ENCODE data around the gene CANX. TPM values are rescaled to one million over a fixed set of nuclear protein-coding genes. Genes with fewer than 3 reads are reported as not detected.

CANX gene
- total RNA-seq, 2 donors from 2014 or later = 572 to 714 TPM

- H3K27ac Mint-ChIP-seq = no peak overlapping the region
- DNase-seq (no peak), ATAC-seq (replicated peaks in 1 of 2) (no peak)
- H3K9me3 Mint-ChIP-seq = no peaks in the 10 kb centered on the region
- peaks cover 0 to 18% of the 10 kb centered on the region in 2 donors for H3K36me3 Mint-ChIP-seq (ENCODE audit: insufficient read depth in 2 of 2)
- H3K4me3 Mint-ChIP-seq = no peak overlapping the region
- peaks cover 40% of the 10 kb centered on the region for H3K4me1 Mint-ChIP-seq (ENCODE audit: low read depth)
- H3K27me3 Mint-ChIP-seq (ENCODE audit: low read depth) = no peaks in the 10 kb centered on the region
These were observed 48.1 kb downstream of the CANX start for GRCh38 chr5:179746872-179747271.

DNA sequence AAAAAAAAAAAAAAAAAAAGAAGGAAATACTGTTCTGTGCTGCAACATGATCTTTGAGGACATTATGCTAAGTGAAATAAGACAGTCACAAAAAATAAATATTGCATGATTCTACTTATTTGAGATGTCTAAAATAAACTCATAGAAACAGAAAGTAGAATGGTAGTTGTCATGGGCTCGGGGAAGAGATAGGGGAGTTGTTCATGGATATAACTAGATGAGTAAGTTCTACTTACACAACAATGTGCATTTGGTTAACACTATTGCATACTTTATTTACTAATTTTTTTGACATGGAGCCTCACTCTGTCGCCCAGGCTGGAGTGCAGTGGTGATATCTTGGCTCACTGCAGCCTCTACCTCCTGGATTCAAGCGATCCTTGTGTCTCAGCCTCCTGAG is 49.0 kb downstream of the CANX start:
- Mint-ChIP-seq H3K4me3 (no peak overlapping the region), H3K27ac (peak overlapping the region; percentile 65), H3K4me1 (ENCODE audit: low read depth) (peaks cover 43% of the 10 kb centered on the region), H3K9me3 (no peaks in the 10 kb centered on the region), H3K36me3 (ENCODE audit: insufficient read depth in 2 of 2) (peaks cover 0 to 20% of the 10 kb centered on the region in 2 donors), H3K27me3 (ENCODE audit: low read depth) (no peaks in the 10 kb centered on the region)
- DNase-seq (no peak), ATAC-seq (replicated peaks in 1 of 2) (no peak)

DNA sequence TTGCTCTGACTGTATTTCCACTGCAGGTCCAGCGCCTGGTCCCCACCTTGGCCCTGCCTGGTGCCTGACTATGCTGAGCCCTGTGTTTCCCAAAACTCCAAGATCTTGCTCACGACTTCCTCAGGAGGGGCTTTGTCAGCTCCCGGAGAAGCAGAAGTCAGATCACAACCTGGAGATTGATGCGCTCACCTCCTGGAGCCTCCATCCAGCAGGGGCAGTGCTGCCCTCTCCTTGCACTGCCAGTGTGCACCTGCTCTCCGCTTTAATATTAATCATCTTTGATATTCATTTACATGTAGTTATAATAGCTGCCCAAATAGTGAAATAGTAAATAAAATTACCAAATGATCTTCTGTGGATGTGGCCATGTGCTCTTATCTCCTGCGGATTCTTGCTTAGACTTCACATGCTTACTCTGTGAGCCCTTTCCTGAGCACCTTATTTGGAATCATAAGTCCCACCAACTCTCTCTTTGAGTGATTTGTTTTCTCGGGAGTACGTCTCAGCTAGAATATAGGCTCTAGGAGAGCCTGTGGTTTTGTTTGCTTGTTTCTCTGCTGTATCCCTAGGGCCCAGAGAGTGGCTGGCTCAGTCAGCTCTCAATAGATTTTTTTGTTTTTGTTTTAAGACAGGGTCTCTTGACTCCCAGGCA is 51.2 kb downstream of the CANX start:
- Mint-ChIP-seq H3K27ac (peak overlapping the region; percentile 77), H3K27me3 (ENCODE audit: low read depth) (no peaks in the 10 kb centered on the region), H3K4me1 (ENCODE audit: low read depth) (peaks cover 62% of the 10 kb centered on the region), H3K4me3 (no peak overlapping the region), H3K36me3 (ENCODE audit: insufficient read depth in 2 of 2) (peaks cover 0 to 15% of the 10 kb centered on the region in 2 donors), H3K9me3 (no peaks in the 10 kb centered on the region)
- ATAC-seq (replicated peaks in 1 of 2) (no peak), DNase-seq (no peak)

- DNase-seq (no peak), ATAC-seq (replicated peaks in 1 of 2) (no peak)
- H3K27ac Mint-ChIP-seq = no peak overlapping the region
- no peaks in the 10 kb centered on the region for H3K27me3 Mint-ChIP-seq (ENCODE audit: low read depth)
- H3K36me3 Mint-ChIP-seq (ENCODE audit: insufficient read depth in 2 of 2) = peaks cover 0 to 8% of the 10 kb centered on the region in 2 donors
- H3K4me3 Mint-ChIP-seq = peak overlapping the region; percentile 4 to 13
- peaks cover 57% of the 10 kb centered on the region for H3K4me1 Mint-ChIP-seq (ENCODE audit: low read depth)
- H3K9me3 Mint-ChIP-seq = no peaks in the 10 kb centered on the region
These were observed 55.2 kb downstream of the CANX start for GRCh38 chr5:179753971-179754370.

DNA sequence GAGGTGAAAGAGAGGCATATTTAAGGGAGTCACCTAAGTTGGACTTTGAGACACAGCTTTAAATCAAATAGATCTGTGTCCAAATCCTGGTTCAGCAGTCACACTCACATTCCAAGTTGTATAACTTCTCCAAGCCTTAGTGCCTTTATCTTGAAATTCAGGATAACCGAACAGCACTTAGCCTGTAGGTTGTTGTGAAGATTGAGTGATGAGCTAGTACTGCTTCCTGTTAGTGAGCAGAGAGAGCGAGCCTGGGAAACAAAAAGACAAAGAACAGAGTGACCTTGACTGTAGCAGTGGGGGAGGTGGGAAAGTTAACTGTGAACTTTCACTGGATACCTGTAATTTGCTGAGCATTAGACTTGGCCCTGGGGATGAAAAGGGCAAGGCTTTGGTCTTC is 56.3 kb downstream of the CANX start:
- ATAC-seq (replicated peaks in 1 of 2) (no peak), DNase-seq (no peak)
- H3K4me1 Mint-ChIP-seq (ENCODE audit: low read depth) = peaks cover 59% of the 10 kb centered on the region
- H3K27ac Mint-ChIP-seq = peak overlapping the region; percentile 86
- H3K27me3 Mint-ChIP-seq (ENCODE audit: low read depth) = no peaks in the 10 kb centered on the region
- peak overlapping the region in 1 of 2 donors; percentile 49 for H3K4me3 Mint-ChIP-seq
- no peaks in the 10 kb centered on the region for H3K9me3 Mint-ChIP-seq
- peaks cover 0 to 7% of the 10 kb centered on the region in 2 donors for H3K36me3 Mint-ChIP-seq (ENCODE audit: insufficient read depth in 2 of 2)

- peaks cover 72% of the 10 kb centered on the region for H3K4me1 Mint-ChIP-seq (ENCODE audit: low read depth)
- no peak for DNase-seq
- no peaks in the 10 kb centered on the region for H3K27me3 Mint-ChIP-seq (ENCODE audit: low read depth)
- H3K27ac Mint-ChIP-seq = peak overlapping the region; percentile 39
- H3K4me3 Mint-ChIP-seq = peak overlapping the region in 1 of 2 donors; percentile 56
- H3K9me3 Mint-ChIP-seq = no peaks in the 10 kb centered on the region
- peak; percentile 25 to 49 for ATAC-seq (replicated peaks in 1 of 2)
- H3K36me3 Mint-ChIP-seq (ENCODE audit: insufficient read depth in 2 of 2) = no peaks in the 10 kb centered on the region
These were observed 60.2 kb downstream of the CANX start for GRCh38 chr5:179758955-179759354.

DNA sequence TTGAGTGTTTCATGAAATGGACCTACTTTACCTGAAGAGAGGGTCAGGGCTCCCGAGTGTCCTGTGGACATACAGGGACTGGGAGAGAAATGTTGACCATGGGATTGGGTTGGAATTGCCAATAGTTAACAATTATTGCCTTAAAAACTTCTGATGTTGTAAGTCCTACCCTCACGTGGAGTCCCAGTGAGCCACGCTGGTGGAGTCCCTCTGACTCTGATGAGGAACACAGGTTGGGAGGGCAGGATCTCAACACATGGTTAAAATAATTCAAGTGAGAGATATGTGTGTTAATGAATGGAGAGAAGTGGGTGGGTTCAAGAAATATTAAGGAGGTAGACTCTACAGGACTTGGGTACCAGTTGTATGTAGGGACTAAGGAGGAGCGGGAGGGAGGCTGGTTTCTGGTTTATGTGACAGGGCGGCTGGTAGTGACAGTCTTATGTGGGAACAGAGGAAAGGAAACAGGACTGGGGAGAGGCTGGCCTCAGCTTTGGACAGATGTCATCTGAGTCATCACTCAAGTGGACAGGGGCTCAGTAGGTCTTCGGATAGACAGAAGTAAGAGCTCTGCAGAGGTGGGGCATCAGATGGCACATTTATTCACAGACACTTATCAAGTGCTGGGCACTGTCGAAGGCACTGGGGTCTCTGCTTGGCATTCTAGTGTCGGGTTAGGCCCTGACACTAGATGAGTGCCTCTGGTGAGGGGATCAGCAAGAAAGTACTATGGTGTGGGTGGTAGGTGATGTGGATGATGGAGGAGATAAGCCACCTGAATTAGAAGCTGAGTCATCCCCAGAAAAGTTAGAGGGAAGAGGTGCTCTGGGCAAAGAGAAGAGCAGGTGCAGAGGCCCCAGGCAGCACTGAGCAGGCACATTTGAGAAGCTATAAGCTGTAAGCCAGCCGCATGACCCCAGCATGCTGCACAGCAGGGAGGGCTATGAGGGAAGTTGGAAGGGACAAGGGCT is 61.1 kb downstream of the CANX start:
- no peaks in the 10 kb centered on the region for H3K36me3 Mint-ChIP-seq (ENCODE audit: insufficient read depth in 2 of 2)
- H3K4me1 Mint-ChIP-seq (ENCODE audit: low read depth) = peaks cover 70% of the 10 kb centered on the region
- H3K27me3 Mint-ChIP-seq (ENCODE audit: low read depth) = no peaks in the 10 kb centered on the region
- DNase-seq = peak; percentile 34 to 50
- peak overlapping the region; percentile 39 for H3K27ac Mint-ChIP-seq
- H3K9me3 Mint-ChIP-seq = no peaks in the 10 kb centered on the region
- H3K4me3 Mint-ChIP-seq = peak overlapping the region; percentile 56 to 70
- peak; percentile 84 to 88 for ATAC-seq (replicated peaks in 1 of 2)

- Mint-ChIP-seq H3K4me3 (no peak overlapping the region), H3K4me1 (ENCODE audit: low read depth) (peaks cover 75% of the 10 kb centered on the region), H3K27me3 (ENCODE audit: low read depth) (no peaks in the 10 kb centered on the region), H3K9me3 (no peaks in the 10 kb centered on the region), H3K27ac (peak overlapping the region; percentile 2), H3K36me3 (ENCODE audit: insufficient read depth in 2 of 2) (peaks cover 0 to 9% of the 10 kb centered on the region in 2 donors)
- DNase-seq (no peak), ATAC-seq (replicated peaks in 1 of 2) (no peak)
These were observed 63.5 kb downstream of the CANX start for GRCh38 chr5:179762079-179762780.

DNA sequence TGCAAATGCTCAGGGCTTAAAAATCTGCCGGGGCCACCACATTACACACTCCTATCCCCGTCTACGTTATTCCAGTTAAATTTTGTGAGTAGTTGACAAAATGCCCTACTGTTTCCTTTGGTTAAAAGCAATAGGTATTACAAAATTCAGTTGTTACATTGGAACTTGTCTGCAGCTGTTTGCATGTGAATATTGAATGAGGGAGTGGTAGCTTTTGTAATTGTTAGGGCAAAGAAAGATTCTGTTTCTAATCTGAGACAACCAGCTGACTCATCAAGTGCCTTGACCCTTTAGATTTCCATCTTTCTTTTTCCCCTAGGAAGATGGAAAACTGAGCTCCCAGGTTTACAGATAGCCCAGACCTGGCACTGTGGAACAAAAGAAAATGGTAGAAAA is 64.0 kb downstream of the CANX start:
- no peak for DNase-seq
- no peaks in the 10 kb centered on the region for H3K27me3 Mint-ChIP-seq (ENCODE audit: low read depth)

GRCh38 chr5:179763215-179763945 is 64.6 kb downstream of the CANX start:
- Mint-ChIP-seq H3K27ac (peak overlapping the region; percentile 66), H3K4me1 (ENCODE audit: low read depth) (peaks cover 82% of the 10 kb centered on the region), H3K4me3 (no peak overlapping the region), H3K9me3 (no peaks in the 10 kb centered on the region), H3K27me3 (ENCODE audit: low read depth) (no peaks in the 10 kb centered on the region), H3K36me3 (ENCODE audit: insufficient read depth in 2 of 2) (peaks cover 0 to 9% of the 10 kb centered on the region in 2 donors)
- peak; percentile 44 to 45 for DNase-seq
- ATAC-seq (replicated peaks in 1 of 2) = peak in 1 of 2 donors; percentile 29

More for the DNA sequence above, 64.0 kb downstream of the CANX start:
- peak overlapping the region; percentile 2 for H3K27ac Mint-ChIP-seq
- H3K36me3 Mint-ChIP-seq (ENCODE audit: insufficient read depth in 2 of 2) = peaks cover 0 to 9% of the 10 kb centered on the region in 2 donors
- H3K9me3 Mint-ChIP-seq = no peaks in the 10 kb centered on the region
- ATAC-seq (replicated peaks in 1 of 2) = no peak
- peaks cover 78% of the 10 kb centered on the region for H3K4me1 Mint-ChIP-seq (ENCODE audit: low read depth)
- no peak overlapping the region for H3K4me3 Mint-ChIP-seq

GRCh38 chr5:179764056-179764455 is 65.3 kb downstream of the CANX start:
- H3K4me1 Mint-ChIP-seq (ENCODE audit: low read depth) = peaks cover 82% of the 10 kb centered on the region
- H3K27me3 Mint-ChIP-seq (ENCODE audit: low read depth) = no peaks in the 10 kb centered on the region
- no peaks in the 10 kb centered on the region for H3K9me3 Mint-ChIP-seq
- no peak overlapping the region for H3K27ac Mint-ChIP-seq
- H3K4me3 Mint-ChIP-seq = no peak overlapping the region
- no peak for ATAC-seq (replicated peaks in 1 of 2)
- peaks cover 0 to 14% of the 10 kb centered on the region in 2 donors for H3K36me3 Mint-ChIP-seq (ENCODE audit: insufficient read depth in 2 of 2)
- no peak for DNase-seq

GRCh38 chr5:179765400-179765799 is 66.6 kb downstream of the CANX start:
- Mint-ChIP-seq H3K36me3 (ENCODE audit: insufficient read depth in 2 of 2) (peaks cover 5 to 21% of the 10 kb centered on the region in 2 donors), H3K9me3 (no peaks in the 10 kb centered on the region), H3K27ac (no peak overlapping the region), H3K4me3 (peak overlapping the region in 1 of 2 donors; percentile 11), H3K27me3 (ENCODE audit: low read depth) (no peaks in the 10 kb centered on the region), H3K4me1 (ENCODE audit: low read depth) (peaks cover 72% of the 10 kb centered on the region)
- ATAC-seq (replicated peaks in 1 of 2) (no peak), DNase-seq (no peak)

Measured in activated T-cell treated with anti-CD3 and anti-CD28 coated beads, Interleukin-2, amount 50 U/mL, for 72 hours (primary cell).